ENCODE results near the gene TAGLN2.

The TAGLN2 gene

GRCh38 chr1:159880430-159880829, 44.9 kb downstream of the TAGLN2 start:
- TF ChIP-seq, protein P1, sequence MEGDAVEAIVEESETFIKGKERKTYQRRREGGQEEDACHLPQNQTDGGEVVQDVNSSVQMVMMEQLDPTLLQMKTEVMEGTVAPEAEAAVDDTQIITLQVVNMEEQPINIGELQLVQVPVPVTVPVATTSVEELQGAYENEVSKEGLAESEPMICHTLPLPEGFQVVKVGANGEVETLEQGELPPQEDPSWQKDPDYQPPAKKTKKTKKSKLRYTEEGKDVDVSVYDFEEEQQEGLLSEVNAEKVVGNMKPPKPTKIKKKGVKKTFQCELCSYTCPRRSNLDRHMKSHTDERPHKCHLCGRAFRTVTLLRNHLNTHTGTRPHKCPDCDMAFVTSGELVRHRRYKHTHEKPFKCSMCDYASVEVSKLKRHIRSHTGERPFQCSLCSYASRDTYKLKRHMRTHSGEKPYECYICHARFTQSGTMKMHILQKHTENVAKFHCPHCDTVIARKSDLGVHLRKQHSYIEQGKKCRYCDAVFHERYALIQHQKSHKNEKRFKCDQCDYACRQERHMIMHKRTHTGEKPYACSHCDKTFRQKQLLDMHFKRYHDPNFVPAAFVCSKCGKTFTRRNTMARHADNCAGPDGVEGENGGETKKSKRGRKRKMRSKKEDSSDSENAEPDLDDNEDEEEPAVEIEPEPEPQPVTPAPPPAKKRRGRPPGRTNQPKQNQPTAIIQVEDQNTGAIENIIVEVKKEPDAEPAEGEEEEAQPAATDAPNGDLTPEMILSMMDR (IDR thresholded peaks at IDR 0.05), result no peak
- Histone ChIP-seq H3K4me2 (ENCODE audit: low read length) (no peak overlapping the region), H3K4me3 (ENCODE audit: low read depth, low read length) (no peak overlapping the region), H3K27me3 (ENCODE audit: control insufficient read depth, insufficient read depth, low read length) (no peaks in the 10 kb centered on the region), H3K9me3 (ENCODE audit: control insufficient read depth, low read length) (no peaks in the 10 kb centered on the region), H3K4me1 (peaks cover 7% of the 10 kb centered on the region), H3K36me3 (ENCODE audit: control insufficient read depth, insufficient read depth, low read length) (no peaks in the 10 kb centered on the region), H3K9ac (no peak overlapping the region), H2AFZ (no peak overlapping the region), H3K79me2 (no peaks in the 10 kb centered on the region), H3K27ac (no peak overlapping the region)

- Histone ChIP-seq H3K4me3 (ENCODE audit: low read depth, low read length) (no peak overlapping the region), H2AFZ (no peak overlapping the region), H3K27ac (no peak overlapping the region), H3K36me3 (ENCODE audit: control insufficient read depth, insufficient read depth, low read length) (no peaks in the 10 kb centered on the region), H3K27me3 (ENCODE audit: control insufficient read depth, insufficient read depth, low read length) (no peaks in the 10 kb centered on the region), H3K9ac (no peak overlapping the region), H3K9me3 (ENCODE audit: control insufficient read depth, low read length) (no peaks in the 10 kb centered on the region), H3K79me2 (no peaks in the 10 kb centered on the region), H3K4me1 (peaks cover 7% of the 10 kb centered on the region), H3K4me2 (ENCODE audit: low read length) (no peak overlapping the region)
- TF ChIP-seq, protein P1 (IDR thresholded peaks at IDR 0.05), result no peak
These were observed 45.3 kb downstream of the TAGLN2 start for GRCh38 chr1:159879977-159880376.

- no peaks in the 10 kb centered on the region for H3K9me3 ChIP-seq (ENCODE audit: control insufficient read depth, low read length)
- no peak overlapping the region for H2AFZ ChIP-seq
- H3K27me3 ChIP-seq (ENCODE audit: control insufficient read depth, insufficient read depth, low read length), result no peaks in the 10 kb centered on the region
- no peak overlapping the region for H3K4me3 ChIP-seq (ENCODE audit: low read depth, low read length)
- H3K36me3 ChIP-seq (ENCODE audit: control insufficient read depth, insufficient read depth, low read length), result no peaks in the 10 kb centered on the region
- peaks cover 7% of the 10 kb centered on the region for H3K4me1 ChIP-seq
- no peak overlapping the region for H3K27ac ChIP-seq
- no peaks in the 10 kb centered on the region for H3K79me2 ChIP-seq
- H3K9ac ChIP-seq, result no peak overlapping the region
- TF ChIP-seq, protein P1 (IDR thresholded peaks at IDR 0.05), result no peak
- no peak overlapping the region for H3K4me2 ChIP-seq (ENCODE audit: low read length)
These were observed 46.2 kb downstream of the TAGLN2 start for GRCh38 chr1:159879136-159879535.

GRCh38 chr1:159877695-159878444, 47.4 kb downstream of the TAGLN2 start:
- Histone ChIP-seq H3K4me2 (ENCODE audit: low read length) (no peak overlapping the region), H3K36me3 (ENCODE audit: control insufficient read depth, insufficient read depth, low read length) (no peaks in the 10 kb centered on the region), H2AFZ (no peak overlapping the region), H3K79me2 (no peaks in the 10 kb centered on the region), H3K27ac (no peak overlapping the region), H3K4me3 (ENCODE audit: low read depth, low read length) (no peak overlapping the region), H3K9ac (no peak overlapping the region), H3K4me1 (peaks cover 7% of the 10 kb centered on the region), H3K9me3 (ENCODE audit: control insufficient read depth, low read length) (no peaks in the 10 kb centered on the region), H3K27me3 (ENCODE audit: control insufficient read depth, insufficient read depth, low read length) (no peaks in the 10 kb centered on the region)
- TF ChIP-seq, protein P1 (IDR thresholded peaks at IDR 0.05), result no peak

Measured in parathyroid adenoma (tissue), 2 donors.